Endothelial cell of umbilical vein (primary cell): ENCODE results near the gene CDC37L1.

Experiments
- CTCF ChIP-seq, 2 donors: IDR thresholded peaks; 1 replicate in 1 of 2; 2 replicates in 1 of 2; pipeline ENCODE4 v1.5.1; 2011; ENCODE audit warnings: low read length in 2 of 2, mild to moderate bottlenecking in 2 of 2, moderate library complexity in 2 of 2, control low read depth in 1 of 2, inconsistent platforms in 1 of 2, low read depth in 1 of 2; ENCODE audit not compliant: insufficient read depth in 1 of 2; ENCODE audit errors: extremely low read depth in 1 of 2
- EZH2 ChIP-seq: IDR thresholded peaks from 2 replicates; pipeline ENCODE4 v1.6.1; 2012; ENCODE audit warnings: borderline replicate concordance, low read depth, mild to moderate bottlenecking, moderate library complexity, low read length, inconsistent platforms; ENCODE audit not compliant: severe bottlenecking
- JUN ChIP-seq: IDR thresholded peaks from 2 replicates; pipeline ENCODE4 v1.6.1; 2011; ENCODE audit warnings: borderline replicate concordance, low read depth; ENCODE audit not compliant: insufficient read length, insufficient read depth

- TF ChIP-seq EZH2 (no peak), CTCF (IDR thresholded peaks at IDR 0.05; ENCODE audit: extremely low read depth in 1 of 2, insufficient read depth in 1 of 2, low read depth in 1 of 2, low read length in 2 of 2) (no peak), JUN (no peak)
These were observed 15.4 kb upstream of the CDC37L1 start for GRCh38 chr9:4663956-4664355.
